NCI-H446 treated with DMSO at 0.1 percent for 48 hours (cell line): ENCODE measurements around the gene ADCY3.

Experiments
- DNase-seq: peaks from one replicate; lab custom pipeline; 2025; lab: John Stamatoyannopoulos, UW

ADCY3 gene

DNA sequence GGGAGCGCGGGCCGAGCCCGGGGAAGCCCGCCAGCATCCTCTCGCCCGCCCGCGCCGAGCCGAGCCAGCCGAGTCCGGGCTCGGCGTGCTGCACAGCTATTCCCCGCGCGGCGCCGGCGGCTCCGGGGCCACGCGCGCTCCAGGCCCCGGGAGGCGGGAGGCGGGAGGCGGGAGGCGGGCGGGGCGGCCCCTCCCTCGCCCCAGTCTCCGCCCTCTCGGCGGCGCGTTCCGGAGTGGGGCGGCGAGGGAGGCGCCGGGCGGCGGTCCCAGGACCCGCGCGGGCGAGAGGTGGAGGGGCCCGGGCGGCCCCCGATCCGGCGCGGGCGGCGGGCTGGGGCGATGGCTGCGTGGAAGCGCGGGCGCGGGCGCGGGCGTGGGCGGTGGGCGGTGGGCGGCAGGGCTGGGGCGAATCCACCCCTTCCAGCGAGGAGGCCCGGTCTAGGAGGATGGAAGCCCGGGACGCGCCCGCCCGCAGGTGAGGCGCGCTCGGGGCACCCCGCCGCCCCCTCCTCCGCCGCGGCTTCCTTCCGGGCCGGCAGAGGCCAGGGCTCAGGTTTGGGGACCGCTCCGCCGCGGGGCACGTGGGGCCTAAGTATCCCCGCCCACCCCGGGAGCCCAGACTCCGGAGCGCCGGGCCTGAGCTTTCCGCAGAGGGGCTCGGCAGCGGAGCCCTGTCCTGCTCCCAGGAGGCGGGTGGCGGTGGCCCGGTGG lies at the start of gene ADCY3:
Gene ADCY3 (minus strand): TSS at position 140 of the 711 bp plus-strand sequence. CDS start 1,250 bp downstream, outside the sequence.
- no peak for DNase-seq

DNA sequence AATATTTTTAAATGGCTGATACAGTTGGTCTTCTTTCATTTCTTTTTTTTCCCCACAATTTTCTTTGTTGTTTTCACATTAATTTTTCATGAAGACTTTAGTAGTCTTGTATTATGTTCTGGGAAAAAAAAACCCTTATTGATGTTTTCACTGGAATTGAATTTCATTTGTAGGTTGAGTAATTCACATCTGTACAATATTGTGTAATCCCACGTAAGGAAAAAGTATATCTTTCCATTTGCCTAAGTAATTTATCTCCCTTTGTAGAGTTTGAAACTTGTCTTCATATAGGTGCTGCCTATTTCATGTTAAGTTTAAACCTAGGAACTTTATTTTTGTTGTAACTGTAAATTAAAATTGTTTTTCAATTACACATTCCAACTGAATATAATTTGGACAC lies 49.7 kb upstream of the ADCY3 start:
- DNase-seq: no peak

DNA sequence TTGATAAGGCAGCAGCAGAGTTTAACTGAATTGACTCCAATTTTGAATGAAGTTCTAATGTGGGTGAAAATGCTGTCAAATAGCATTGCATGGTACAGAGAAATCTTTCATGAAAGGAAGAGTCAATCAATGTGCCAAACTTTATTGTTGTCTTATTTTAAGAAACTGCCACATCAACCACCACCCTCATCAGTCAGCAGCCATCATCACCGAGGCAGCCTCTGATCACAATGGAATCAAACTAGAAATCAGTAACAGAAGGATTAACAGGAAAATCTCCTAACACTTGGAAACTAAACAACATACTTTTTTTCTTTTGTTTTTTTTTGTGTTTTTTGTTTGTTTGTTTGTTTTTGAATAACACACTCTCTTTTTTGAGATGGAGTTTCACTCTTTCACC lies 41.9 kb upstream of the ADCY3 start:
- no peak for DNase-seq

DNA sequence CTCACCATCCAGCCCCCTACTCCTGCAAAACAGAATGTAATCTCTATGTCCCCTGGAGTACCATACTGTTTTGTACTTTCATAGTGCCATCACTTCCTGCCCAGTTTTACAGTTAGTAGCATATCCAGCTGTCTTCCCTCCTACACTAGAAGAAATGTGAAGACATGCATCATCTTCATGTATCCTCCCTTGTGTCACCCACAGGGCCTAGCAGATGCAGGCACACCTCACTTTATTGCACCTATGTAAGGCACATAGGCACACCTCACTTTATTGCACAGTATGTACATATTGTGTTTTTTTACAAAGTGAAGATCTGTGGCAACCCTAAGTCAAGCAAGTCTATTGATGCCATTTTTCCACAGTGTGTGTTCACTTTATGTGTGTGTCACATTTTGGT lies 39.7 kb upstream of the ADCY3 start:
- DNase-seq: no peak

DNA sequence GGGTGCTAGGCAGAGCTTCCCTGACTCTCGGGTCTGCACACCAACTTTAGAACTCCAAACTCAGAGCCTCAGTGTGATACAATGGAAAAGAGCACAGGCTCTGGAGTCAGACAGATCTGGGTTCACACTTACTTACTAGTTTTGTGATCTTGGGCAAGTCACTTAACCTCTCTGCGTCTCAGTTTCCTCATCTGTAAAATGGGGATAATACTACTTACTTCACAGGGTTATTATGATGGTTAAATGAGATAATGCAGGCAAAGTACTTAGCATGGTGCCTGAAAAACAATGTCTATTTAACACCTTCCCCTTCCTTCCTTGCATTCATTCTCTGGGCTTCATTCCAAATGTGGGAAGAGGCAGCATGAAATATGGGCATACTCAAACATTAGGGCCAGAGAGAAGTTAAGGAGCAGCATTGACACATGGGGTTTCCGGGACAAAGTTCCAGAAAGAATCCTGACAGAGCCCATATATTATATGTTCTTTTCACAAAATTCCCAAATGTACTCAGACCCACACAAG lies 38.4 kb upstream of the ADCY3 start:
- DNase-seq: no peak

DNA sequence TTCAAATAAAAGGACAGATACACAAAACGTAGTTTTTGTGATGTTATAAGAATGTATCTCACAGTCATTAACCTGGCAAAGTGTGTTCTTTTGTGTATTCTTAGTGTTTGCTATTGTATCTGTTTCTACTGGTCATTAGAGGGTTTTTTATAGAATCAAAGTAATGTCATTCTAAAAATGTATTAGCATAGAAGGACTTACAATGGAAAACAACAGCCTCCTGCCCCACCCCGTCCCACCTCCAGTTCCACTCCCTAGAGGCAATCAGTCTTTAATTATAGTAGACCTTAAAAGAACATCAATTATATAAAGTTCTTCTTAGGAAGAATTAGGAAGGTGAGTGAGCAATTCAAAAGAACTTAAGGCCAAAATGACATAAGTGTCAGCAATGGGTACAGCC lies 37.9 kb upstream of the ADCY3 start:
- no peak for DNase-seq

DNA sequence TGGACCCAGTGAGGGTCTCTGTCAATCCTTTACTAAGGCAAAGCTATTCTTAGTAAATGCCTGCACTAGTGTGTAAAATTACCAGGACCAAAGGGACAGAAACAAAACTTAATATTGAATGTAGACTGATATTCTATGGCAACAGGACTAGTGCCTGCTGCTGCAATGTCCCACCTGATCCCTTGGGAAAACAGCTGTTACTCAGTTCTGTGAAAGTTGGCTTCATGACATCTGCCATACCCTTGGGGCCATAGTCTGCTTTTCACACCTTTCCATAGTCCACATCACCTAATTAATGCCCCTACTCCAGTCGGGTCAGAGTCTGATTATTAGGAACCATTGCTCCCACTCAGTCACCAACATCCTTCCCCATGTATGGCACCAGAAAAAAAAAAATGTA lies 37.2 kb upstream of the ADCY3 start:
- no peak for DNase-seq

DNA sequence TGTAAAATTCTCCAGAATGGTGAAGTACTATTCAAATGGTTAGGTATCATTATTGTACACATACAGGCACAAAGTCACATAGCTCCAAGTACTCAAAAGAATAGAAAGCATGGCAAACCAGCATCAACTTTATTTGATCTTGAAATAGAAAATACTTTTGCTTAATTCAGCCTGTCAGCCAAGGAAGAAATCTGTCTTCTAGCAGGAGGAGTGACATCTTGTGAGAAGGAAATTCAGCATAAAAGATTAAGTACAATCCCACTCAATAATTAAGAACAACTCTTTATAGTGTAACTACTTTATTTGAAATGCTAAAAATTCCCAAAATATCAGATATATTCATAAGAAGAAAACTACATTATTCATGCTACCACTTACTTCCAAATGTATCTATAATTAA lies 35.9 kb upstream of the ADCY3 start:
- no peak for DNase-seq

DNA sequence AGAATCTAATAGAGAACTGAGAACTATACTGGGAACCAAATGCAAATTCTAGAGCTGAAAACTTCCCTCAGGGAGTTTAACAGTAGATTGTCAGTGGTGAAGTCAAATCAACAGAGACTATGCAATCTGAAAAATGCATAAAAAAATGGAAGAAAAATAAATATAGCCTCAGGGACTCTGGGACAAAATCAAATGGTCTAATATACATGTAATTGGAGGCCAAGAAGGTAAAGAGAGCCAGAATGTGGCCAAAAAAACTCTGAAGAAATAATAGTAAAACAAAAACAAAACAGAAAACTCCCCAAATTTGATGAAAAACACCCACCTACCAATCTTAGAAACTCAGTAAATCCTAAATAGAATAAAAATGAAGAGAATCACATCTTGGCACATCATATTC lies 35.2 kb upstream of the ADCY3 start:
- no peak for DNase-seq

DNA sequence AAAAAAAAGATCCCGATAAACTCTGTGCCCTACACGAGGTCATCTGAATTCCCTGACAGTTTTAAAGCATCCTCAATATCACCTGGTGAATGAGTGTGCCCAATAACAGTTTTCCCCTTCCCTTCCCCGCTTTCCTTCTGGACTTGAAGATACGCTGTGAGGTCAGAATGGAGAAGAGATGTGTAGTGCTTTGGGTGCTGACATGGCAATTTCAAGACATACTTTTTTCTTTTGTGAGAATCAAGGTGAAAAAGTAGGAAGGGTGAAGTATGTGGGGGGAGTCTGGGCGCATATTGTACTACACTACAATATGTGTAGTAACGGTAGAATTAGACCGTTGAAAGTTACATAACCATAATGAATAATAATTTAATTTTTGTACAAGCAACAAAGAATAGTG lies 30.1 kb upstream of the ADCY3 start:
- no peak for DNase-seq

DNA sequence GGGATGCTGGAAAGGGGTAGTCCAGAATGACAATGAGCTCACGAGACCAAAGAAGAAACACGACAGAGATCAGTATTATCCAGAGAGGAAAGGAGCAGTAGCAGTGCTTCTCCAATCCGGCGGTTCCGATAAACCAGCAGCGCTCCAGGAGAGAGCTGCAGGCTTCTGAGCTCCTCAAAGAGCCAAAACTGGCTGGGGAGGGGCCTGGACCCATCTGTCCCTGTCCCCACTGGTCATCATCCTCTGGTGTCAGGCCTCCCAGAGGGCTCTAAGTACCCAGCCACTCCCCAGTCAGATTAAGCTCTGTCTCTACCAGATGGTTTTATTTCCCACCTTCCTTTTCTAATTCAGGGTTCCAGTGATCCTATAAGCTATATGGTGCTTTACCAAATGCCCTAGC lies 28.5 kb upstream of the ADCY3 start:
- no peak for DNase-seq

DNA sequence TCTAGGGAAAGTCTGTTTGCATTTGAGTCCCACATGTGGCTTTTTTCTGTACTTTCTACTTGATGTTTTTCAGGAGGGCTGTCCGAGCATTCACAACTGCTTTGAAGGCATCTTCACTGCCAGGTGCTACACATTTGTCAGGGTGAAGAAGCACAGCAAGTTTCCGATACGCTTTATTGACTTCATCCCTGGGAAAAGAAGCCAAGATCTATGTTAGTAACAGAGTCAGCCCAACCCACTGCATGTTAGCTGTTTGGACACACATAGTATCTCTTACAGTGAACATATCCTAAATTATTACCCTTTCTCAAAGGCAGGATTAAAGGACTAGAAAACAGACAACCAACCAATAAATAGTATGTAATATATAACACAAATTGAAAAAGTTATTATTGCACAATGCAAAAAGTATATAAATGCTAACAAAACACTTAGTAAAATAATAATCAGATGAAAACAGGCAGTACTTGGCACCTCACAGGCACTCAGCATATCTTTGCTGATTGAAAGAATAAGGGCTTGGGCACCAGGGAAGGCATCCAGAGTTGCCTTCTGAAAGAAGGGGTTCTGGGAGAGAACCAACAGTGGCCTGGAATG lies 27.6 kb upstream of the ADCY3 start:
- DNase-seq: no peak

DNA sequence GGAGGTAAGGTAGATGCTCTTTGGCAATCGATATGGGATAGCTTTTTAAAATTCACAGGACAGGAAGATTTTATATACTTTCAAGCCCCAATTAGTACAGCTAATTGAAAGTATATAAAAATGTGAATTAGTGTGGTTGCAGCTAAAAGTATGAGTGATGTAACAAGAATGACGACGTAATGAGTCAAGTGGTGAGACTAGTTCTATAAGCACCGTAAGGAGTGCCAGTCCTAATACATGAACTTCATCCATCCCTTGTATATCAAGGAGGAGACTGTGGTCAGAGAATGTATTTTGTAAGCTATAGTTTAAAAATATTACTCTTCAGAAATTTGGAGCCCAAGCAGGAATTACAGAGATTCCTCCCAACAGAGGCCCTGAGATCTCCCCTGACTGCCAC lies 25.9 kb upstream of the ADCY3 start:
- no peak for DNase-seq

DNA sequence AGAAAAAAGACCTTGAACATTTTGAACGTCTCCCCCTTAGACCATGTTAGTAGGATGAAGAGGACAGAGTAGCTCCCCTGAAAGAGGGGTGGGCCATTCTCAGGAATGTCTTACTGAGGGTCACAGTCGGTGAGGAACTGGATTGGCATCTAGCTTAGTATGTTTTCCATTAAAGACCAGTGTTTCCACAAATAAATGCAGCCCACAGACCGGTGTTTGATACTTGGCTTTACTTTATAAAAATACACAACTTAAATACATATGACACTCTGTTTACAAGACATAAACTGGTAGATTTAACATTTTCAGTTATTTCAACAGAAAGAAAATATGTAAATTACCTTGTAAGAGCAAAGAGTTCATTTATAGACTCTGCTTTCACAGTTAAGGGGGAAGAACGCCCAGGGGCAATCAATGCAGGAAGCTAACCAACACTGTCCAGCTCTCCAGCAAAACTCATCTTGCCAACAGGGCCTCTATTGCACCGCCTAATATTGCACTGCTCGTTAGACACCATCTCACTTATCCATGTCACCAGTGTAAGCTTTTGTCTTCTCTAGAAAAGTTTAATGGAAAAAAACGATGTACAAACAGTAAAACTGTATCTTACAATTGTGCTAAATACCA lies 23.5 kb upstream of the ADCY3 start:
- no peak for DNase-seq

DNA sequence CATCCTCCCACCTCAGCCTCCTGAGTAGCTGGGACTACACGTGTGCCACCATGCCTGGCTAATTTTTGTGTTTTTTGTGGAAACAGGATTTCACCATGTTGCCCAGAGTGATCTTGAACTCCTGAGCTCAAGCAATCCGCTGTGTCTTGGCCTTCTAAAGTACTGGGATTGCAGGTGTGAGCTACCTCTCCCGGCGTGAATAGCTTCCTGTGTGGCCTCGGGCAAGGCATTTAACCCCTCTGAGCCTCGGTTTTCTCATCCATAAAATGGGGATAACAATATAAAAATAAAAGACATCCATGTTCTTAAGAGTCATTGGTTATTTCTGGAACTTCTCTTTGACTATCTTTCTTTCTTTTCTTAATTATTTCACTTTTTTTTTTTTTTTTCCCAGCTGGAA lies 19.3 kb upstream of the ADCY3 start:
- no peak for DNase-seq

DNA sequence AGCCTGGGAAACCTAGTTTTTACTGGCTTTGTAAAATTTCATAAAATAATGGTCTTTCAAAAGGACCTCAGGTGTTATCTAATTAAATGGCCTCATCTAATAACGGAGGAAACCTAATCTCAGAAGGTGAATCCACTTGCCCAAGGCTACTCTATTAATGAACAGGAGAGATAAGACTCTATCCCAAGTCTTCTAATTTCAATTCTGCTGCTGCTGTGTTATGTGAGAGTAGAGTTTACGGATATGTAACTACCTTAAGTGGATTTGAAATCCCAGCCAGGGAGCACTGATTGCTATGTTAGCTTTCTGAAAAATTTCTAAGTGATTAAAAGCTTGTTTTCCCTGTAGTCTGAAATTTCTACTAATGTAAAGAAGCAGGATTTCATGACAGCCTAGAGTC lies 17.2 kb upstream of the ADCY3 start:
- no peak for DNase-seq

DNA sequence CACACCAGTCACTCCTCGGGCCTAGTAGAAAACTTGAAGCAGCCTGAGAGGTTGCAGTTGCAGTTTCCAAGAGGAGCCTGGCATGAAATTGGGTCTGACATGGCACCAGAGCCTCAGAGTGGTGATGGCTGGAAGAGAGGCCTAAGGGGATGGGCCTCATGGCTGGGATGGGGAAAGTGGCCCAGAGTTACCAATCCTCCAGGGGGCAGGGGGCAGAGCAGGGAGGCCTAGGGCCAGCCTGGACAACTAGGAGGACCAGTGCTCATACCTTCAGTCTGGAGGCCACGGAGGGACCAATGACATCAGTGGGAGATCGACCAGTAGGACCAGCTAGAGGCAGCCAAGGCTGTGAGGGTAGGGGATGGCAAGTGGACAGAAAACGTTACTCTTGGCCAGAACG lies 15.1 kb upstream of the ADCY3 start:
- DNase-seq: no peak

DNA sequence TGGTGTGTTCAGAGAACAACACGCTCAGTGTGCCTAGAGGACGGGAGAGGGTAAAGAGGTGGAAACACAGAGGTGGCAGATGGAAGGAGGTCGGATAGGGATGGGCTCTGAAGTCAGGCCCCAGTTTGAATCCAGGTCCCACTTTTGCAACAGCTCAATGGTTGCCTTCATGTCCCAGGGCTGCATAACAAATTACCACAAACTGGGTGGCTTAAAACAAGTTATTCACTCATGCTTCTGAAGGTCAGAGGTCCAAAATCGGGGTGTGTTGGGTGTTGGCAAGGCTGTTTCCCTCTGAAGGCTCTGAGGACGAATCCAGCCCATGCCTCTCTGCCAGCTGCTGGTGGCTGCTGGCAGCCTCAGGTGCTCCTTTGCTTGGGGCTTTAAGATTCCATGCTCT lies 12.7 kb upstream of the ADCY3 start:
- no peak for DNase-seq

DNA sequence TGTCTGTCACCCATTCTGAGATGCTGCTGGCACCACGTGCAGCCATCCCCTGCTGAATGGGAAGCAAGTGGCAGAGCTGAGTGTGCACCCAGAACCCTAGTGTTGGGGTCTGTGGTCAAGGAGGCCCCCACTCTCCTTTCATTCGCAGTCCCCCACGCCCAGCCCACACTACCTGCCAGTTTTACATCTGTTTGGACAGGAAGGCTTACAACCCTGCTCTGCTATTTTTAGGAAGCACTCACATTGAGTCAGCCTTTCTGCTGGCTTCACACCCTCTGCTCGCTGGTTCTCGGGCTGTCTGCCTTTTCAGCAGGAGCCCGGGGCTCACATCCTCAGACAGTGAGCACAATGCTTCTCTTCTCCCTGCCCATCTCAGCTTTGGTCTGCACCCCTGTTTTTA lies 10.7 kb upstream of the ADCY3 start:
- DNase-seq: no peak

DNA sequence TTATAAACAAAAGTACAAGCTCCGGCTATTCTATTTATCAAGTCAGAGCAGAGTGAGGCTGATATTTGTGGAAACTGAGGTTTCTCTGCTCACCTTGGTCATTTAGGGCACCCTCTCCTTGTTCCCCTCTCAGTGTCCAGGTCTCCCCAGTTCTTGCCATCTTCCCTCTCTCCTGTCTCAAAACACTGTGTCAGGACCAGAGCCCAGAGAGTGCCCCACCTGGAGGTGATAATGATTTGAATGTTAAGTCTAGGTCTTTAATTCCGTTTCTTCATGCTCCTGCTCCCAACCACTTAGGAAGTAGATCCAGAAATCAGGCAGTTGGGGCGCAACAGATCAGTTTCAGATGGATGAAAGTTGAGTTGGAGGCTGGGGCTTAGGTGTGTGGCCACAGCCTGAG lies 9.2 kb upstream of the ADCY3 start:
- DNase-seq: no peak

DNA sequence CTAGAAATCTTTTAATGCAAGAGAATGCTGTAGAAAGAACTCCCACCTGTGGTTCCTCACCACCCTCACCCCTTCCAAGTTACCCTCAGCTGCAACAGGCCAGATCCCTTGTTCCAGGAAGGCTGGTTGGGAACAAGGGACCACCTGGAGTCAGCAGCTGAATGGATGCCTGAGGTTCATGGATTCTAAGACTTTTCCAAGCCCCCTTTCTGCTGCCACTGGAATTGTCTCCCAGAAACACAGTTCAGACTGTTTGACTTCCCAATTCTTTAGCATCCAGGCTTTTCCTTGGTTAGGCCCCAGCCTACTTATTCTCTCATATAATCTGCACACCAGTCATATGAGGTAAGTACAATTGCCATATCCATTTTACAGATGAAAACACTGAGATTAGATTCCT lies 8.0 kb upstream of the ADCY3 start:
- DNase-seq: no peak

DNA sequence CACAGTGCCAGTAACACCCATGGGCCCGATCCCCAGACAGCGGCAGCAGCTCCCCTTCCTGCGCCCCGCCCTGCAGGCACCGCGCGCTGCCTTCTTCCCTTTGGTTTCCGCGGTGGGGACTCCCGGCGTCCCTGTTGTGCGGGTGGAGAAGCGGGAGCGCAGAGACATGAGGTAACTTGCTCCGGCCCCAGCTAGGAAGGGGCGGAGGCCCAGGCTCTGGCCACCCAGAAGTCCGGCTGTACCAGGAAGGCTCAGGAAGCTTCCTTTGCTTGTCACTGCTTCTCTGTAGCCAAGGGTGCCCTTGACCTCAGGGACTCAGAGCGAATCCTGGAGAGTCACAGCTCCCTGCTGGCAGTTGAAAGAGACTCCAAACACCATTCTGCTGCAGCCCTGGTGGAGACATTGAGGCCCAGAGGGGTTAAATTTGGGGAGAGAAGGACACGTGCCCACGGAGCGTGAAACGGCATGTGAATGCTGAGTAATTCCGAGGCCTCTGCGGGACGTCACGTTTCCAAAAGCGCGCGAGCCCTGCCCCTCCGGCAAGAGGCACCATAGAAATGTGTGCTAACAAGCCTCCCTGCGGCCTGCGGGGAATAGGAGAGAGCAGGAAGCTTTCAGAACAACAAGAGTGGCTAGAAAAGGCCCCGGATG lies 6.7 kb upstream of the ADCY3 start:
- DNase-seq: no peak

DNA sequence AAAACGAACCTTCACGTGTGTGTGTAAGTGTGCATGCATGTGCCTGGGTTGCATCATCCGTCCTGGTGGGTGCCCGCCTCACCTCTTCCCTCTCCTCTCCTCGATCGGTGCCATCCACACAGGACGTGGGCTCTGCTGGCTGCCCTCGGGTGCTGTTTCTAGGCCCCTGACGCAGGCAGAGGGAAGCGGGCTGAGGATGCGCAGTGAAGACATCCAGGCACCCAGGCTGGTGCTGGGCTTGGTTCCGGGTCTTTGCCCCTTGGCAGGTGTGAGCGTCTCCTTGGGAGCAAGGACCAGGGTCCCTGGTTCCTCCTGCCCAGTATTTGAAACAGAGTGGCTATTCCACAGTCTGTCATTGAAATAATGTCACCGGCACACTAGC lies 6.2 kb upstream of the ADCY3 start:
- no peak for DNase-seq
